Liver (tissue), 9 donors: ENCODE results near the gene SPRED1. TPM values are rescaled to one million over a fixed set of nuclear protein-coding genes. Genes with fewer than 3 reads are reported as not detected.

Source experiments
- DNase-seq: peaks from one replicate; pipeline ENCODE4 v3.0.0-alpha.2; 2017; ENCODE audit warnings: low spot score
- H3K27ac ChIP-seq, 2 donors: one replicate each; pipeline ENCODE4 v1.7.0; 2013; ENCODE audit warnings: inconsistent platforms in 2 of 2, low read length in 2 of 2, control low read depth in 1 of 2, low read depth in 1 of 2, mild to moderate bottlenecking in 1 of 2
- H3K27me3 ChIP-seq, 4 donors: one replicate each; pipeline versions ENCODE4 v1.6.1 to v1.7.0; 2013; ENCODE audit warnings: low read length in 3 of 4, inconsistent platforms in 1 of 4, mild to moderate bottlenecking in 1 of 4, moderate library complexity in 1 of 4; ENCODE audit not compliant: control insufficient read depth in 4 of 4, insufficient read depth in 4 of 4
- H3K36me3 ChIP-seq, 4 donors: one replicate each; pipeline versions ENCODE4 v1.6.1 to v1.7.0; 2013; ENCODE audit warnings: low read length in 3 of 4, mild to moderate bottlenecking in 3 of 4, low read depth in 1 of 4, moderate library complexity in 1 of 4; ENCODE audit not compliant: control insufficient read depth in 4 of 4, insufficient read depth in 3 of 4
- H3K4me1 ChIP-seq, 4 donors: one replicate each; pipeline versions ENCODE4 v1.6.1 to v1.7.0; 2013; ENCODE audit warnings: low read length in 3 of 4, mild to moderate bottlenecking in 3 of 4, moderate library complexity in 1 of 4; ENCODE audit not compliant: control insufficient read depth in 4 of 4, insufficient read depth in 4 of 4
- H3K4me3 ChIP-seq, 3 donors: one replicate each; pipeline versions ENCODE4 v1.6.1 to v1.7.0; 2013; ENCODE audit warnings: low read length in 3 of 3, control low read depth in 1 of 3, low read depth in 1 of 3, mild to moderate bottlenecking in 1 of 3
- H3K9ac ChIP-seq, 2 donors: one replicate each; pipeline ENCODE4 v1.7.0; 2013; ENCODE audit warnings: low read length in 2 of 2, mild to moderate bottlenecking in 2 of 2, moderate library complexity in 2 of 2, control low read depth in 1 of 2, low read depth in 1 of 2
- H3K9me3 ChIP-seq, 4 donors: one replicate each; pipeline versions ENCODE4 v1.6.1 to v1.7.0; 2013; ENCODE audit warnings: low read length in 3 of 4; ENCODE audit not compliant: control insufficient read depth in 4 of 4
- CTCF ChIP-seq: fragments of 150-350 bp; IDR thresholded peaks from 2 replicates; pipeline ENCODE4 v1.5.1; 2017; ENCODE audit warnings: improper control_type of control experiment, low read depth, low read length; ENCODE audit not compliant: missing input control
- EGR1 ChIP-seq, 2 donors: IDR thresholded peaks; 2 replicates each; pipeline ENCODE4 v1.6.1; 2016 to 2018; ENCODE audit warnings: antibody characterized with exemption in 2 of 2, low read depth in 2 of 2
- FOXA1 ChIP-seq: IDR thresholded peaks from 2 replicates; pipeline ENCODE4 v1.6.1; 2016; ENCODE audit warnings: antibody characterized with exemption
- FOXA2 ChIP-seq: IDR thresholded peaks from 2 replicates; pipeline ENCODE4 v1.6.1; 2016; ENCODE audit warnings: antibody characterized with exemption
- HNF4G ChIP-seq: IDR thresholded peaks from 2 replicates; pipeline ENCODE4 v1.6.1; 2016; ENCODE audit warnings: antibody characterized with exemption
- JUND ChIP-seq, 2 donors: IDR thresholded peaks; 2 replicates each; pipeline ENCODE4 v1.6.1; 2016; ENCODE audit warnings: antibody characterized with exemption in 2 of 2
- MAX ChIP-seq: IDR thresholded peaks from 2 replicates; pipeline ENCODE4 v1.6.1; 2016; ENCODE audit warnings: antibody characterized with exemption
- NR2F2 ChIP-seq: IDR thresholded peaks from 2 replicates; pipeline ENCODE4 v1.6.1; 2016; ENCODE audit warnings: antibody characterized with exemption
- RAD21 ChIP-seq, 2 donors: IDR thresholded peaks; 2 replicates each; pipeline ENCODE4 v1.6.1; 2016; ENCODE audit warnings: antibody characterized with exemption in 2 of 2, mild to moderate bottlenecking in 2 of 2
- REST ChIP-seq: IDR thresholded peaks from 2 replicates; pipeline ENCODE4 v1.6.1; 2016; ENCODE audit warnings: antibody characterized with exemption, mild to moderate bottlenecking
- TAF1 ChIP-seq: conservative IDR thresholded peaks from 2 replicates; pipeline ENCODE4 v1.6.1; 2016; ENCODE audit warnings: antibody characterized with exemption, mild to moderate bottlenecking
- YY1 ChIP-seq: IDR thresholded peaks from 2 replicates; pipeline ENCODE4 v1.6.1; 2016; ENCODE audit warnings: antibody characterized with exemption, mild to moderate bottlenecking
- WGBS: extraction: QIAGEN DNeasy Blood & Tissue Kit; methylation state at CpG from one replicate; pipeline ENCODE4 v1.1.7; 2013; 5-methylcytosine and 5-hydroxymethylcytosine counted together
- polyA plus RNA-seq, 2 donors: library from polyadenylated mRNA; stranded (reverse) in 1 of 2; unstranded in 1 of 2; fragments of 200-250 nt in 1 of 2; fragments of >200 nt in 1 of 2; fragmentation: Nextera tagmentation in 1 of 2; extraction: Ambion mirVana in 1 of 2; gene quantifications; one replicate each; pipeline versions ENCODE4 v1.2.1 to v1.2.3, GENCODE V29; 2013 to 2015
- total RNA-seq, 2 donors: library from RNA; depleted of rRNA; stranded (reverse); fragments of >200 nt; gene quantifications; one replicate each; pipeline ENCODE4 v1.2.3, GENCODE V29; 2014
- donor health status: healthy.
- donor health status: healthy.
- donor health status: healthy.
- donor health status: healthy.
- donor health status: healthy.

SPRED1 gene
- total and polyA plus RNA-seq, 4 donors, result 1.2 to 7.7 (median 4.4) TPM

GRCh38 chr15:38351466-38351865 is 98.8 kb downstream of the SPRED1 start:
- DNase-seq, result no peak
- H3K4me3 ChIP-seq, result no peak overlapping the region
- TF ChIP-seq MAX (no peak), TAF1 (no peak), CTCF (no peak), EGR1 (IDR thresholded peaks at IDR 0.05; ENCODE audit: low read depth in 2 of 2) (no peak), YY1 (no peak), RAD21 (IDR thresholded peaks at IDR 0.05) (no peak), HNF4G (no peak), JUND (IDR thresholded peaks at IDR 0.05) (no peak), NR2F2 (no peak), FOXA1 (no peak)
- H3K9me3 ChIP-seq, result no peaks in the 10 kb centered on the region
- no peaks in the 10 kb centered on the region for H3K27me3 ChIP-seq
- no peaks in the 10 kb centered on the region for H3K4me1 ChIP-seq
- 92% methylated on average over 8 of the region's 8 CpGs for WGBS
- no peak overlapping the region for H3K9ac ChIP-seq
- H3K27ac ChIP-seq, result no peak overlapping the region
- peaks cover 0 to 12% (median 3%) of the 10 kb centered on the region in 4 donors for H3K36me3 ChIP-seq

- whole genome bisulfite sequencing, result 39% methylated on average over 3 of the region's 3 CpGs
- Histone ChIP-seq H3K27ac (no peak overlapping the region), H3K27me3 (no peaks in the 10 kb centered on the region), H3K9ac (no peak overlapping the region), H3K36me3 (peaks cover 0 to 12% (median 3%) of the 10 kb centered on the region in 4 donors), H3K9me3 (no peaks in the 10 kb centered on the region), H3K4me1 (no peaks in the 10 kb centered on the region), H3K4me3 (no peak overlapping the region)
- DNase-seq, result peak; percentile 47
- TF ChIP-seq MAX (no peak), CTCF (peak; percentile 80), RAD21 (IDR thresholded peaks at IDR 0.05) (peak; percentile 92 to 96)
Measured at GRCh38 chr15:38354315-38354929, 101.8 kb downstream of the SPRED1 start.

- Histone ChIP-seq H3K4me3 (no peak overlapping the region), H3K4me1 (no peaks in the 10 kb centered on the region), H3K9ac (no peak overlapping the region), H3K27me3 (no peaks in the 10 kb centered on the region), H3K36me3 (no peaks in the 10 kb centered on the region), H3K9me3 (no peaks in the 10 kb centered on the region), H3K27ac (no peak overlapping the region)
- WGBS, result 88% methylated on average over 3 of the region's 3 CpGs
- no peak for DNase-seq
- TF ChIP-seq FOXA2 (no peak), REST (no peak), JUND (IDR thresholded peaks at IDR 0.05) (no peak)
Measured at GRCh38 chr15:38362355-38362754, 109.7 kb downstream of the SPRED1 start.
